ENCODE results near the gene SLC25A3. TPM values are rescaled to one million over a fixed set of nuclear protein-coding genes. Genes with fewer than 3 reads are reported as not detected.

Gene SLC25A3
- total and polyA plus RNA-seq, 2 of the 13 experiments (the other 11 are each of a cell fraction or from before 2014, with no cell fraction given) = 292 to 829 TPM

DNA sequence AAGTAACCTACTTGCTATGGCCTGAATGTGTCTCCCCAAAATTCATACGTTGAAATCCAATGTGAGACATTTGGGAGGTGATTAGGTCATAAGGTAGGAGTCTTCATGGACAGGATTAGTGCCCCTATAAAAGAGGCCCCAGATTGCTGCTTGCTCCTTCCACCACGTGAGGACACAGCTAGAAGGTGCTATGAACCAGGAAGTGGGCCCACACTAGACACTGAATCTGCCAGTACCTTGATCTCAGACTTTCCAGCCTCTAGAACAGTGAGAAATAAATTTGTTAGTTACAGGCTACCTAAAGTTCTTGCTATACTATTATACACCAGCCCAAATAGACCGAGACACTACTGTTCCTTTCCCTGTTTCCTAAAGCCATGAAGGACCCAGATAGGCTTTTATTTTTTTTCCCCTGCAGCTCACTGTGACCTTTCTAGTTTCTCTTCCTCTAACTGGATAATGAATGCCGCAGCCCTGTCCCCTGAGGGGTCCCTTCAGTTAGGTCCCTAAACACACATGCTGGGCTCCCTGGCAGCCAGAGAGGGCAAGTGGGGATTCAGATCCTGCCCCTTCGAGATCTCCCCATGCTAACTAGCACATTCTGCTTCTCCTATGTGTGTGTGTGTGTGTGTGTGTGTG lies 19.3 kb downstream of the SLC25A3 start (continued):
- TF ChIP-seq DNMT3B (CRISPR knock-in tag; conservative IDR thresholded peaks at IDR 0.05) = no peak

GRCh38 chr12:98618952-98619351 lies 25.5 kb downstream of the SLC25A3 start:
- no peak overlapping the region for H3K27ac ChIP-seq (ENCODE audit: extremely low read length, insufficient read depth, low read length)
- no peaks in the 10 kb centered on the region for H4K20me1 ChIP-seq (ENCODE audit: insufficient read depth, low read length)
- WGBS (ENCODE audit: low lambda C conversion rate) = 95% methylated on average over 4 of the region's 4 CpGs
- H3K9ac ChIP-seq (ENCODE audit: insufficient read depth, low read depth, low read length) = no peak overlapping the region
- no peaks in the 10 kb centered on the region for H3K9me3 ChIP-seq (ENCODE audit: low read length)
- in situ Hi-C loops (cut with HindIII; ENCODE audit: extremely low pct_ligation_motif_present, low pct_unique_long_range_greater_than_20kb) = no loop called here
- no peaks in the 10 kb centered on the region for H3K27me3 ChIP-seq (ENCODE audit: control insufficient read depth in 1 of 2, insufficient read depth in 2 of 2, low read length in 2 of 2)
- no peaks in the 10 kb centered on the region for H3K4me1 ChIP-seq (ENCODE audit: insufficient read depth, low read length)
- H3K4me2 ChIP-seq (ENCODE audit: low read depth, low read length) = no peak overlapping the region
- no TSS peak for BruUV-seq (replicated peaks)
- H3K79me2 ChIP-seq (ENCODE audit: insufficient read depth, low read length) = no peaks in the 10 kb centered on the region
- H3K36me3 ChIP-seq (replicated peaks in 1 of 2; ENCODE audit: control insufficient read depth in 1 of 2, insufficient read depth in 2 of 2, low read length in 2 of 2) = no peaks in the 10 kb centered on the region
- DNase-seq (ENCODE audit: low spot score) = no peak
- ChIA-PET CTCF (ENCODE audit: low intra/inter-chr PET ratio, low total read pairs) (no interaction called here), POLR2A (no interaction called here)
- no peak overlapping the region for H2AFZ ChIP-seq (ENCODE audit: low read length)
- ATAC-seq = no peak
- intact Hi-C loops (cut with micrococcal nuclease; ENCODE audit: unreplicated experiment) = no loop called here
- H3K4me3 ChIP-seq (replicated peaks in 1 of 3; ENCODE audit: insufficient read depth in 1 of 3, low read depth in 2 of 3, low read length in 3 of 3) = no peak overlapping the region
- no peak for FAIRE-seq
- TF ChIP-seq NFIB (CRISPR knock-in tag; IDR thresholded peaks at IDR 0.05; ENCODE audit: borderline replicate concordance) (no peak), PHF5A (CRISPR knock-in tag; IDR thresholded peaks at IDR 0.05; ENCODE audit: low read depth, unreplicated experiment) (no peak), SNAPC4 (CRISPR knock-in tag; IDR thresholded peaks at IDR 0.05) (no peak), ZNF891 (CRISPR knock-in tag; IDR thresholded peaks at IDR 0.05) (no peak), RAD51 (IDR thresholded peaks at IDR 0.05; ENCODE audit: borderline replicate concordance) (no peak), ZNF33B (CRISPR knock-in tag; IDR thresholded peaks at IDR 0.05) (no peak), RFXANK (CRISPR knock-in tag; IDR thresholded peaks at IDR 0.05) (no peak), ZBTB43 (CRISPR knock-in tag; conservative IDR thresholded peaks at IDR 0.05) (no peak), ZNF841 (CRISPR knock-in tag; IDR thresholded peaks at IDR 0.05; ENCODE audit: borderline replicate concordance) (no peak), CREBL2 (CRISPR knock-in tag; IDR thresholded peaks at IDR 0.05; ENCODE audit: borderline replicate concordance) (no peak), ZNF564 (CRISPR knock-in tag; IDR thresholded peaks at IDR 0.05) (no peak)

Measured in HepG2 (cell line).